ENCODE data around the gene ADCY6.

The ADCY6 gene

GRCh38 chr12:48807981-48808380 lies 19.1 kb upstream of the ADCY6 start:
- Histone ChIP-seq H3K9me3 (ENCODE audit: low read length) (no peaks in the 10 kb centered on the region), H3K4me1 (ENCODE audit: insufficient read depth, low read length, severe bottlenecking) (no peaks in the 10 kb centered on the region), H3K9me2 (ENCODE audit: low read depth, low read length) (no peaks in the 10 kb centered on the region), H3F3A (ENCODE audit: insufficient read depth, low read length) (no peaks in the 10 kb centered on the region), H4K20me1 (ENCODE audit: insufficient read depth, low read length) (no peaks in the 10 kb centered on the region), H3K79me2 (ENCODE audit: insufficient read depth, low read length) (no peaks in the 10 kb centered on the region), H3K27ac (ENCODE audit: low read depth, low read length, poor library complexity, severe bottlenecking) (no peak overlapping the region), H3K9ac (ENCODE audit: low read length) (no peak overlapping the region), H3K4me3 (ENCODE audit: low read depth, low read length, poor library complexity, severe bottlenecking) (no peak overlapping the region), H3K27me3 (ENCODE audit: insufficient read depth, low read length) (no peaks in the 10 kb centered on the region; the same call in 1 of the 2 replicates), H3K36me3 (ENCODE audit: insufficient read depth, low read length) (no peaks in the 10 kb centered on the region), H2AFZ (ENCODE audit: low read length) (no peak overlapping the region), H3K4me2 (ENCODE audit: low read length) (no peak overlapping the region)
- TF ChIP-seq, protein P1, sequence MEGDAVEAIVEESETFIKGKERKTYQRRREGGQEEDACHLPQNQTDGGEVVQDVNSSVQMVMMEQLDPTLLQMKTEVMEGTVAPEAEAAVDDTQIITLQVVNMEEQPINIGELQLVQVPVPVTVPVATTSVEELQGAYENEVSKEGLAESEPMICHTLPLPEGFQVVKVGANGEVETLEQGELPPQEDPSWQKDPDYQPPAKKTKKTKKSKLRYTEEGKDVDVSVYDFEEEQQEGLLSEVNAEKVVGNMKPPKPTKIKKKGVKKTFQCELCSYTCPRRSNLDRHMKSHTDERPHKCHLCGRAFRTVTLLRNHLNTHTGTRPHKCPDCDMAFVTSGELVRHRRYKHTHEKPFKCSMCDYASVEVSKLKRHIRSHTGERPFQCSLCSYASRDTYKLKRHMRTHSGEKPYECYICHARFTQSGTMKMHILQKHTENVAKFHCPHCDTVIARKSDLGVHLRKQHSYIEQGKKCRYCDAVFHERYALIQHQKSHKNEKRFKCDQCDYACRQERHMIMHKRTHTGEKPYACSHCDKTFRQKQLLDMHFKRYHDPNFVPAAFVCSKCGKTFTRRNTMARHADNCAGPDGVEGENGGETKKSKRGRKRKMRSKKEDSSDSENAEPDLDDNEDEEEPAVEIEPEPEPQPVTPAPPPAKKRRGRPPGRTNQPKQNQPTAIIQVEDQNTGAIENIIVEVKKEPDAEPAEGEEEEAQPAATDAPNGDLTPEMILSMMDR (IDR thresholded peaks at IDR 0.05; ENCODE audit: low read length) = no peak
- no peak for TF ChIP-seq EZH2 (IDR thresholded peaks at IDR 0.05; ENCODE audit: borderline replicate concordance, low read length)

DNA sequence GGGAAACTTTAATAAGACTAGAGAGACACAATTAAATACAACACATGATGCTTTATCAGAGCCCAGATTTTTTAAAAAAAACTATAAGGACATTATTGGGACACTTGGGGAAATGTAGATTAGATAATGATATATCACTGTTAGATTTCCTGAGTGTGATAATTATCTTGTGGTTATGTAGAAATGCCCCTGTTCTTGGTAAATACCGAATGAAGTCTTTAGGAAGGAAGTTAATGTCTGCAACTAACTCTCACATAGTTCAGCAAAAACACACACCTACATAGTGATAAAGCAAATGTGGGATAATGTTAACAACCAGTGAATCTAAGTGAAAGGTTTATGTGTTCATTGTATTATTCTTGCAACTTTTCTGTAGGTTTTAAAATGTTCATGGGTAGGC lies 14.8 kb upstream of the ADCY6 start:
- Histone ChIP-seq H3K36me3 (ENCODE audit: insufficient read depth, low read length) (no peaks in the 10 kb centered on the region), H3K79me2 (ENCODE audit: insufficient read depth, low read length) (no peaks in the 10 kb centered on the region), H3F3A (ENCODE audit: insufficient read depth, low read length) (no peaks in the 10 kb centered on the region), H3K9me3 (ENCODE audit: low read length) (no peaks in the 10 kb centered on the region), H3K27ac (ENCODE audit: low read depth, low read length, poor library complexity, severe bottlenecking) (no peak overlapping the region), H3K9me2 (ENCODE audit: low read depth, low read length) (no peaks in the 10 kb centered on the region), H3K4me2 (ENCODE audit: low read length) (no peak overlapping the region), H3K4me1 (ENCODE audit: insufficient read depth, low read length, severe bottlenecking) (no peaks in the 10 kb centered on the region), H2AFZ (ENCODE audit: low read length) (no peak overlapping the region), H3K27me3 (ENCODE audit: insufficient read depth, low read length) (no peaks in the 10 kb centered on the region; the same call in 1 of the 2 replicates), H3K4me3 (ENCODE audit: low read depth, low read length, poor library complexity, severe bottlenecking) (no peak overlapping the region), H3K9ac (ENCODE audit: low read length) (no peak overlapping the region), H4K20me1 (ENCODE audit: insufficient read depth, low read length) (no peaks in the 10 kb centered on the region)
- TF ChIP-seq EZH2 (IDR thresholded peaks at IDR 0.05; ENCODE audit: borderline replicate concordance, low read length) = no peak
- TF ChIP-seq, protein P1 (IDR thresholded peaks at IDR 0.05; ENCODE audit: low read length) = no peak

DNA sequence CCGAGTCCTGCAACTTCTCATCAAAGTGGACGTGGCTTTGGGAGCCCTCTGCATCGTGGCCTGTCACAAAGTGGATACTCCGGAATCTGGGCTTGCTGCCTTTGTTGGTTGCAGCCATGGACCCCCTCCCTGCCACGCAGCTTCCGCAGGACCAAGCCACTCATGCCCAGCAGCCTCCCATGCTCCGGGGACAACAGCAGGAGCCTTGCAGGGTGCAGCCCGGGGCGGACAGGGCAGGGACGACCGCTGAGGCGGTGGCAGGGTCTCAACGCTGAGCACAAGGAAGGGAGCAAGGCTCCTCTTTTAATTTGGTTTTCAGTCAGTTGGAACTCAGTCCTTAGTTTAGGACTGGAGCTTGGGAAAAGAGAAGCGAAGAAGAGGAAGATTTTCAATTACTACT lies 12.1 kb upstream of the ADCY6 start:
- Histone ChIP-seq H3K9ac (ENCODE audit: low read length) (no peak overlapping the region), H3K27ac (ENCODE audit: low read depth, low read length, poor library complexity, severe bottlenecking) (no peak overlapping the region), H3K9me2 (ENCODE audit: low read depth, low read length) (no peaks in the 10 kb centered on the region), H3K27me3 (ENCODE audit: insufficient read depth, low read length) (no peaks in the 10 kb centered on the region; the same call in 1 of the 2 replicates), H3K36me3 (ENCODE audit: insufficient read depth, low read length) (no peaks in the 10 kb centered on the region), H3F3A (ENCODE audit: insufficient read depth, low read length) (no peaks in the 10 kb centered on the region), H4K20me1 (ENCODE audit: insufficient read depth, low read length) (no peaks in the 10 kb centered on the region), H3K9me3 (ENCODE audit: low read length) (no peaks in the 10 kb centered on the region), H3K4me2 (ENCODE audit: low read length) (no peak overlapping the region), H2AFZ (ENCODE audit: low read length) (no peak overlapping the region), H3K4me1 (ENCODE audit: insufficient read depth, low read length, severe bottlenecking) (no peaks in the 10 kb centered on the region), H3K79me2 (ENCODE audit: insufficient read depth, low read length) (no peaks in the 10 kb centered on the region), H3K4me3 (ENCODE audit: low read depth, low read length, poor library complexity, severe bottlenecking) (no peak overlapping the region)
- TF ChIP-seq, protein P1 (IDR thresholded peaks at IDR 0.05; ENCODE audit: low read length) = no peak
- no peak for TF ChIP-seq EZH2 (IDR thresholded peaks at IDR 0.05; ENCODE audit: borderline replicate concordance, low read length)
